Measurements from ENCODE around the gene PTP4A2. TPM values are rescaled to one million over a fixed set of nuclear protein-coding genes. Genes with fewer than 3 reads are reported as not detected.

PTP4A2 gene
- total RNA-seq, result 186 and 192 TPM in 2 replicates

GRCh38 chr1:31938184-31938975 lies at the start of gene PTP4A2:
Gene PTP4A2, minus strand, starts transcription at chr1:31938368. Its CDS starts 19,303 bp downstream, at chr1:31919065.
- peak; percentile 86 to 90 for DNase-seq (ENCODE audit: low read depth in 2 of 2)

- no peak for DNase-seq (ENCODE audit: low read depth in 2 of 2)
Observed at GRCh38 chr1:31987135-31987619, 49.0 kb upstream of the PTP4A2 start.

GRCh38 chr1:31985430-31985829 lies 47.3 kb upstream of the PTP4A2 start:
- DNase-seq (ENCODE audit: low read depth in 2 of 2), result peak in 1 of 2 donors; percentile 52

- DNase-seq (ENCODE audit: low read depth in 2 of 2), result peak in 1 of 2 donors; percentile 73
Observed at GRCh38 chr1:31984419-31985347, 46.5 kb upstream of the PTP4A2 start.

- peak in 1 of 2 donors; percentile 20 for DNase-seq (ENCODE audit: low read depth in 2 of 2)
Observed at GRCh38 chr1:31981972-31982371, 43.8 kb upstream of the PTP4A2 start.

GRCh38 chr1:31981456-31981839 lies 43.3 kb upstream of the PTP4A2 start:
- DNase-seq (ENCODE audit: low read depth in 2 of 2), result no peak

GRCh38 chr1:31980835-31981455 lies 42.8 kb upstream of the PTP4A2 start:
- no peak for DNase-seq (ENCODE audit: low read depth in 2 of 2)

- DNase-seq (ENCODE audit: low read depth in 2 of 2), result no peak
Observed at GRCh38 chr1:31978843-31979400, 40.8 kb upstream of the PTP4A2 start.

- peak in 1 of 2 donors; percentile 34 for DNase-seq (ENCODE audit: low read depth in 2 of 2)
Observed at GRCh38 chr1:31977385-31978131, 39.4 kb upstream of the PTP4A2 start.

GRCh38 chr1:31976401-31976800 lies 38.2 kb upstream of the PTP4A2 start:
- no peak for DNase-seq (ENCODE audit: low read depth in 2 of 2)

GRCh38 chr1:31970873-31971272 lies 32.7 kb upstream of the PTP4A2 start:
- no peak for DNase-seq (ENCODE audit: low read depth in 2 of 2)

- no peak for DNase-seq (ENCODE audit: low read depth in 2 of 2)
Observed at GRCh38 chr1:31961536-31961935, 23.4 kb upstream of the PTP4A2 start.

- DNase-seq (ENCODE audit: low read depth in 2 of 2), result no peak
Observed at GRCh38 chr1:31959521-31960340, 21.6 kb upstream of the PTP4A2 start.

- no peak for DNase-seq (ENCODE audit: low read depth in 2 of 2)
Observed at GRCh38 chr1:31957701-31958674, 19.8 kb upstream of the PTP4A2 start.

- peak in 1 of 2 donors; percentile 92 for DNase-seq (ENCODE audit: low read depth in 2 of 2)
Observed at GRCh38 chr1:31955917-31956736, 18.0 kb upstream of the PTP4A2 start.

GRCh38 chr1:31954607-31955283 lies 16.6 kb upstream of the PTP4A2 start:
- peak; percentile 78 to 89 for DNase-seq (ENCODE audit: low read depth in 2 of 2)

- no peak for DNase-seq (ENCODE audit: low read depth in 2 of 2)
Observed at GRCh38 chr1:31952825-31953220, 14.7 kb upstream of the PTP4A2 start.
